Measurements from ENCODE around the gene LRFN2. TPM values are rescaled to one million over a fixed set of nuclear protein-coding genes. Genes with fewer than 3 reads are reported as not detected.

The LRFN2 gene
- polyA plus RNA-seq, 1 donor from 2014 or later, result 14.8 TPM

GRCh38 chr6:40341726-40342125, 245.4 kb downstream of the LRFN2 start:
- H3K9ac ChIP-seq (ENCODE audit: low read length), result no peak overlapping the region
- H3K27ac ChIP-seq (ENCODE audit: low read length), result no peak overlapping the region
- H3K79me2 ChIP-seq (replicated peaks; ENCODE audit: insufficient read depth, low read length), result no peaks in the 10 kb centered on the region
- no peaks in the 10 kb centered on the region for H3K9me2 ChIP-seq (ENCODE audit: insufficient read depth, low read length)
- no peak overlapping the region for H3K4me3 ChIP-seq (ENCODE audit: low read length)
- H4K20me1 ChIP-seq (ENCODE audit: insufficient read depth), result no peaks in the 10 kb centered on the region
- H3K36me3 ChIP-seq (ENCODE audit: insufficient read depth, low read length), result no peaks in the 10 kb centered on the region
- no peaks in the 10 kb centered on the region for H3F3A ChIP-seq (ENCODE audit: insufficient read depth, low read length, poor library complexity, severe bottlenecking)
- H3K27me3 ChIP-seq (ENCODE audit: insufficient read depth, low read depth, low read length), result no peaks in the 10 kb centered on the region
- H3K9me3 ChIP-seq (ENCODE audit: low read length), result no peaks in the 10 kb centered on the region
- no peak overlapping the region for H2AFZ ChIP-seq (ENCODE audit: low read depth, low read length)
- H3K4me2 ChIP-seq (ENCODE audit: low read length), result no peak overlapping the region
- TF ChIP-seq MXI1 (conservative IDR thresholded peaks at IDR 0.05; ENCODE audit: poor library complexity, severe bottlenecking), result no peak
- TF ChIP-seq TAF1 (IDR thresholded peaks at IDR 0.05; ENCODE audit: low read depth), result no peak
- TF ChIP-seq REST (IDR thresholded peaks at IDR 0.05; ENCODE audit: borderline replicate concordance), result no peak
- TF ChIP-seq CTCF (IDR thresholded peaks at IDR 0.05; ENCODE audit: poor library complexity, severe bottlenecking), result no peak

Small RNA genes within 50 kb of the gene (small RNA-seq; reads per million reads assigned to genes)
- gene RNU6-250P, result 0 reads per million in 3 experiments

Measured in neural cell (in vitro differentiated cells).